ENCODE measurements around the gene GUCA2A. TPM values are rescaled to one million over a fixed set of nuclear protein-coding genes. Genes with fewer than 3 reads are reported as not detected.
"Not testable (repeated sequence)": the region's sequence is repeated elsewhere in the genome, so short reads cannot be mapped to it uniquely, and the experiment has no call there.

The GUCA2A gene
- not detected for total RNA-seq
- long read RNA-seq: 0 reads

GRCh38 chr1:42164551-42165420 is at the start of gene GUCA2A:
GUCA2A (minus strand) TSS chr1:42164745; CDS start chr1:42164712, 33 bp downstream.
- DNase-seq (ENCODE audit: missing footprints): no peak
- ATAC-seq: no peak
- intact Hi-C loops (cut with DNase I): no loop called here

GRCh38 chr1:42211224-42211623 is 46.7 kb upstream of the GUCA2A start:
- DNase-seq (ENCODE audit: missing footprints): no peak
- intact Hi-C loops (cut with DNase I): no loop called here
- ATAC-seq: no peak

- ATAC-seq: no peak
- no peak for DNase-seq (ENCODE audit: missing footprints)
- intact Hi-C loops (cut with DNase I): no loop called here
These were observed 46.0 kb upstream of the GUCA2A start for GRCh38 chr1:42210421-42211133.

- ATAC-seq: no peak
- intact Hi-C loops (cut with DNase I): no loop called here
- DNase-seq (ENCODE audit: missing footprints): no peak
These were observed 45.1 kb upstream of the GUCA2A start for GRCh38 chr1:42209526-42210251.

GRCh38 chr1:42206930-42207329 is 42.4 kb upstream of the GUCA2A start:
- ATAC-seq; DNase-seq (ENCODE audit: missing footprints); intact Hi-C loops (cut with DNase I): not testable (repeated sequence)

- DNase-seq (ENCODE audit: missing footprints): no peak
- no peak for ATAC-seq
- intact Hi-C loops (cut with DNase I): no loop called here
These were observed 41.6 kb upstream of the GUCA2A start for GRCh38 chr1:42206164-42206563.

GRCh38 chr1:42201986-42202385 is 37.4 kb upstream of the GUCA2A start:
- intact Hi-C loops (cut with DNase I): no loop called here
- no peak for DNase-seq (ENCODE audit: missing footprints)
- ATAC-seq: no peak

GRCh38 chr1:42198251-42198650 is 33.7 kb upstream of the GUCA2A start:
- DNase-seq (ENCODE audit: missing footprints) (no peak), ATAC-seq (no peak)
- intact Hi-C loops (cut with DNase I): no loop called here

GRCh38 chr1:42195841-42196240 is 31.3 kb upstream of the GUCA2A start:
- ATAC-seq (no peak), DNase-seq (ENCODE audit: missing footprints) (no peak)
- intact Hi-C loops (cut with DNase I): no loop called here

- DNase-seq (ENCODE audit: missing footprints): no peak
- ATAC-seq: no peak
- intact Hi-C loops (cut with DNase I): no loop called here
These were observed 27.6 kb upstream of the GUCA2A start for GRCh38 chr1:42192106-42192505.

GRCh38 chr1:42191319-42191718 is 26.8 kb upstream of the GUCA2A start:
- intact Hi-C loops (cut with DNase I): no loop called here
- ATAC-seq (no peak), DNase-seq (ENCODE audit: missing footprints) (no peak)

GRCh38 chr1:42189931-42190853 is 25.6 kb upstream of the GUCA2A start:
- ATAC-seq (no peak), DNase-seq (ENCODE audit: missing footprints) (no peak)
- intact Hi-C loops (cut with DNase I): no loop called here

GRCh38 chr1:42186152-42186551 is 21.6 kb upstream of the GUCA2A start:
- no peak for ATAC-seq
- intact Hi-C loops (cut with DNase I): no loop called here
- DNase-seq (ENCODE audit: missing footprints): no peak

- DNase-seq (ENCODE audit: missing footprints): no peak
- intact Hi-C loops (cut with DNase I): no loop called here
- no peak for ATAC-seq
These were observed 20.1 kb upstream of the GUCA2A start for GRCh38 chr1:42184616-42185015.

GRCh38 chr1:42183957-42184268 is 19.4 kb upstream of the GUCA2A start:
- ATAC-seq: no peak
- intact Hi-C loops (cut with DNase I): no loop called here
- no peak for DNase-seq (ENCODE audit: missing footprints)

- no peak for DNase-seq (ENCODE audit: missing footprints)
- intact Hi-C loops (cut with DNase I): no loop called here
- ATAC-seq: no peak
These were observed 18.8 kb upstream of the GUCA2A start for GRCh38 chr1:42183210-42183956.

- intact Hi-C loops (cut with DNase I): no loop called here
- ATAC-seq: no peak
- DNase-seq (ENCODE audit: missing footprints): no peak
These were observed 17.1 kb upstream of the GUCA2A start for GRCh38 chr1:42181687-42182086.

- intact Hi-C loops (cut with DNase I): loop anchor here (10.0 kb wide), 3 partner anchors 275 to 495 kb away; partner anchors contain the start of genes PPCS and ZMYND12
- DNase-seq (ENCODE audit: missing footprints) (no peak), ATAC-seq (no peak)
These were observed 15.4 kb upstream of the GUCA2A start for GRCh38 chr1:42179900-42180329.

Measured in Right ventricle myocardium inferior (tissue), 1 donor.